Neural progenitor cell (in vitro differentiated cells): ENCODE results near the gene PGLYRP3.
A peak's percentile ranks its signal among the peaks of the same experiment; 100 is the strongest.

ENCODE experiments used
- EZH2 ChIP-seq: fragments of 200-600 bp; sonication (generic); IDR thresholded peaks from 2 replicates; pipeline ENCODE4 v1.6.1; 2017; ENCODE audit warnings: antibody characterized with exemption, mild to moderate bottlenecking, moderate library complexity
- TF ChIP-seq, protein P1 (sequence below): fragments of 200-600 bp; sonication (generic); IDR thresholded peaks from 2 replicates; pipeline ENCODE4 v1.5.1; 2017; ENCODE audit warnings: antibody characterized with exemption, mild to moderate bottlenecking

GRCh38 chr1:153355445-153356071, 42.8 kb upstream of the PGLYRP3 start:
- TF ChIP-seq, protein P1, sequence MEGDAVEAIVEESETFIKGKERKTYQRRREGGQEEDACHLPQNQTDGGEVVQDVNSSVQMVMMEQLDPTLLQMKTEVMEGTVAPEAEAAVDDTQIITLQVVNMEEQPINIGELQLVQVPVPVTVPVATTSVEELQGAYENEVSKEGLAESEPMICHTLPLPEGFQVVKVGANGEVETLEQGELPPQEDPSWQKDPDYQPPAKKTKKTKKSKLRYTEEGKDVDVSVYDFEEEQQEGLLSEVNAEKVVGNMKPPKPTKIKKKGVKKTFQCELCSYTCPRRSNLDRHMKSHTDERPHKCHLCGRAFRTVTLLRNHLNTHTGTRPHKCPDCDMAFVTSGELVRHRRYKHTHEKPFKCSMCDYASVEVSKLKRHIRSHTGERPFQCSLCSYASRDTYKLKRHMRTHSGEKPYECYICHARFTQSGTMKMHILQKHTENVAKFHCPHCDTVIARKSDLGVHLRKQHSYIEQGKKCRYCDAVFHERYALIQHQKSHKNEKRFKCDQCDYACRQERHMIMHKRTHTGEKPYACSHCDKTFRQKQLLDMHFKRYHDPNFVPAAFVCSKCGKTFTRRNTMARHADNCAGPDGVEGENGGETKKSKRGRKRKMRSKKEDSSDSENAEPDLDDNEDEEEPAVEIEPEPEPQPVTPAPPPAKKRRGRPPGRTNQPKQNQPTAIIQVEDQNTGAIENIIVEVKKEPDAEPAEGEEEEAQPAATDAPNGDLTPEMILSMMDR = peak; percentile 52
- TF ChIP-seq EZH2 = no peak
